Lung (tissue), 12 donors: ENCODE results near the gene EPS15. TPM values are rescaled to one million over a fixed set of nuclear protein-coding genes. Genes with fewer than 3 reads are reported as not detected.

Experiments
- ATAC-seq: fragments of 200-7000 bp; cut with Tn5 transposase; one replicate; pipeline ENCODE4 v1.9.1; 2020; ENCODE audit warnings: moderate number of reproducible peaks; ENCODE audit not compliant: insufficient read depth, low FRiP score
- DNase-seq, 3 donors: peaks; one replicate each; pipeline ENCODE4 v3.0.0-alpha.2; 2013 to 2017
- H3K27ac ChIP-seq, 2 donors: one replicate each; pipeline ENCODE4 v1.5.1; 2013; ENCODE audit warnings: mild to moderate bottlenecking in 2 of 2, moderate library complexity in 2 of 2, control low read depth in 1 of 2, inconsistent platforms in 1 of 2, low read depth in 1 of 2, low read length in 1 of 2
- H3K27me3 ChIP-seq, 3 donors: one replicate each; pipeline ENCODE4 v1.5.1; 2013; ENCODE audit warnings: low read length in 2 of 3; ENCODE audit not compliant: control insufficient read depth in 3 of 3, insufficient read depth in 3 of 3
- H3K36me3 ChIP-seq, 4 donors: one replicate each; pipeline ENCODE4 v1.5.1; 2013; ENCODE audit warnings: low read length in 4 of 4, mild to moderate bottlenecking in 1 of 4, moderate library complexity in 1 of 4; ENCODE audit not compliant: control insufficient read depth in 4 of 4, insufficient read depth in 4 of 4
- H3K4me1 ChIP-seq, 5 donors: one replicate each; pipeline ENCODE4 v1.5.1; 2013; ENCODE audit warnings: low read length in 5 of 5, mild to moderate bottlenecking in 2 of 5, moderate library complexity in 1 of 5; ENCODE audit not compliant: control insufficient read depth in 5 of 5, insufficient read depth in 5 of 5
- H3K4me3 ChIP-seq: one replicate; pipeline ENCODE4 v1.5.1; 2013; ENCODE audit warnings: mild to moderate bottlenecking, control low read depth, moderate library complexity
- H3K9ac ChIP-seq, 2 donors: one replicate each; pipeline ENCODE4 v1.5.1; 2013; ENCODE audit warnings: low read length in 2 of 2, control low read depth in 1 of 2; ENCODE audit not compliant: insufficient read depth in 1 of 2
- H3K9me3 ChIP-seq, 4 donors: one replicate each; pipeline ENCODE4 v1.5.1; 2013; ENCODE audit warnings: low read length in 3 of 4, mild to moderate bottlenecking in 1 of 4, moderate library complexity in 1 of 4; ENCODE audit not compliant: control insufficient read depth in 4 of 4, insufficient read depth in 3 of 4
- WGBS, 2 donors: extraction: QIAGEN DNeasy Blood & Tissue Kit; methylation state at CpG; one replicate each; pipeline ENCODE4 v1.1.7; 2013; 5-methylcytosine and 5-hydroxymethylcytosine counted together
- polyA plus RNA-seq, 2 donors: library from polyadenylated mRNA; stranded (reverse); fragments of 200-250 nt; gene quantifications; one replicate each; pipeline ENCODE4 v1.2.1, GENCODE V29; 2013
- total RNA-seq, 2 donors: library from RNA; depleted of rRNA in 1 of 2; stranded (reverse); fragments of >200 nt in 1 of 2; gene quantifications; one replicate each; pipeline ENCODE4 v1.2.1, GENCODE V29; 2014 to 2021
- TF ChIP-seq, protein P1 (sequence below): IDR thresholded peaks from 2 replicates; pipeline ENCODE4 v1.5.1; 2012; ENCODE audit warnings: mild to moderate bottlenecking; ENCODE audit errors: control extremely low read depth, extremely low read depth
- donor health status: control.
- donor health status: control.
- donor health status: Bipolar disorder and iron deficiency.
- donor health status: healthy.
- donor health status: DM: yes; HTN: yes; CAD: no.

The EPS15 gene
- total and polyA plus RNA-seq, 4 donors: 19.2 to 87.2 (median 45.5) TPM

DNA sequence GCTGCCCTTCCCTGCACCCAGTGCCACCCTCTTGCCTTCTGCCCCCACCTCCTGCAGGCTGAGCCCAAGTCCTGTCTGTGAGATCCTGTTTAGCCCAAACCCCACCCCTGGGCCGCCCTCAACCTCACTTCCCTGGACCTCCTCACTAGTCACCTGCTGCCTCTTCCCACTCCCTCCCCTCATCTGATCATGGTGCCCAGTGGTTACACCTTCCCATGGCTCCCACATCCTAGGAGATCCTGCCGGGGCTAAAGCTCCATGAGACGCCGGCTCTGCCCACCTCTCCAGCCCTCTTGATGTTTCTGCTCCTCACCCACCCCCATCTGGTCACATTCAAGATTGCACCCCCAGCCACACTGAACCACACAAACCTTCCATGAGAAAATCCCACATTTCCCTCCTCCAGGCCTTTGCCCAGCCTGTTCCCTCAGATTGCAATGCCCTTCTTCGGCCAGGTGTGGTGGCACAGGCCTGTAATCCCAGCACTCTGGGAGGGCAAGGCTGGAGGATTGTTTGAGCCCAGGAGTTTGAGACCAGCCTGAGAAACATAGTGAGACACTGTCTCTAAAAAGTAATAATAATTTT is 205.7 kb downstream of the EPS15 start:
- H3K27me3 ChIP-seq: no peaks in the 10 kb centered on the region
- H3K4me1 ChIP-seq: peaks cover 0 to 12% (median 3%) of the 10 kb centered on the region in 5 donors
- H3K36me3 ChIP-seq: no peaks in the 10 kb centered on the region
- TF ChIP-seq, protein P1, sequence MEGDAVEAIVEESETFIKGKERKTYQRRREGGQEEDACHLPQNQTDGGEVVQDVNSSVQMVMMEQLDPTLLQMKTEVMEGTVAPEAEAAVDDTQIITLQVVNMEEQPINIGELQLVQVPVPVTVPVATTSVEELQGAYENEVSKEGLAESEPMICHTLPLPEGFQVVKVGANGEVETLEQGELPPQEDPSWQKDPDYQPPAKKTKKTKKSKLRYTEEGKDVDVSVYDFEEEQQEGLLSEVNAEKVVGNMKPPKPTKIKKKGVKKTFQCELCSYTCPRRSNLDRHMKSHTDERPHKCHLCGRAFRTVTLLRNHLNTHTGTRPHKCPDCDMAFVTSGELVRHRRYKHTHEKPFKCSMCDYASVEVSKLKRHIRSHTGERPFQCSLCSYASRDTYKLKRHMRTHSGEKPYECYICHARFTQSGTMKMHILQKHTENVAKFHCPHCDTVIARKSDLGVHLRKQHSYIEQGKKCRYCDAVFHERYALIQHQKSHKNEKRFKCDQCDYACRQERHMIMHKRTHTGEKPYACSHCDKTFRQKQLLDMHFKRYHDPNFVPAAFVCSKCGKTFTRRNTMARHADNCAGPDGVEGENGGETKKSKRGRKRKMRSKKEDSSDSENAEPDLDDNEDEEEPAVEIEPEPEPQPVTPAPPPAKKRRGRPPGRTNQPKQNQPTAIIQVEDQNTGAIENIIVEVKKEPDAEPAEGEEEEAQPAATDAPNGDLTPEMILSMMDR: no peak
- H3K9me3 ChIP-seq: no peaks in the 10 kb centered on the region
- peak overlapping the region in 1 of 2 donors; percentile 74 for H3K27ac ChIP-seq
- DNase-seq (peak in 1 of 3 donors; percentile 11), ATAC-seq (no peak)
- H3K4me3 ChIP-seq: no peak overlapping the region
- WGBS, 2 donors: 91 to 94% methylated on average over 5 of the region's 5 CpGs
- H3K9ac ChIP-seq: no peak overlapping the region

DNA sequence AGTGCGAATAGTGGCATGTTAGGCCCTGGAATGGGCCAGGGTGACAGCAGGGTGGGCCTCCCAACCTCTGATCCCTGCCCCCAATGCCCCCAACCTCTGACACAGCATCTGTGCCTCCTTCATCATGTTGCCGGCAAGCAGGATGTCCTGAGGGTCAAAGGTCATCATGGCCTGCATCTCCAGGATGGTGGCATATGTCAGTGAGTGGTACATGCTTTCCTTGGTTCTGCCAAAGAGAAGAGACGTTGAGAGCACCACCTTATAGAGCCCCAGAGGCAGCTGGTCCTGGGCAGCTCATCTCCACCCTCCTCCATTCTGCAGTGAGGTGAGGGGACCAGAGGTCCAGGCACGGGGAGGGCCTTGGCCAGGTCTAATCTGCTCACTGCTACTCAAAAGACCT is 206.3 kb downstream of the EPS15 start:
- no peak overlapping the region for H3K9ac ChIP-seq
- DNase-seq (no peak), ATAC-seq (no peak)
- H3K4me1 ChIP-seq: peaks cover 0 to 12% (median 3%) of the 10 kb centered on the region in 5 donors
- H3K36me3 ChIP-seq: no peaks in the 10 kb centered on the region
- 89 to 96% methylated on average over 4 of the region's 4 CpGs for WGBS, 2 donors
- H3K9me3 ChIP-seq: no peaks in the 10 kb centered on the region
- no peaks in the 10 kb centered on the region for H3K27me3 ChIP-seq
- H3K27ac ChIP-seq: no peak overlapping the region
- TF ChIP-seq, protein P1: no peak
- H3K4me3 ChIP-seq: no peak overlapping the region

DNA sequence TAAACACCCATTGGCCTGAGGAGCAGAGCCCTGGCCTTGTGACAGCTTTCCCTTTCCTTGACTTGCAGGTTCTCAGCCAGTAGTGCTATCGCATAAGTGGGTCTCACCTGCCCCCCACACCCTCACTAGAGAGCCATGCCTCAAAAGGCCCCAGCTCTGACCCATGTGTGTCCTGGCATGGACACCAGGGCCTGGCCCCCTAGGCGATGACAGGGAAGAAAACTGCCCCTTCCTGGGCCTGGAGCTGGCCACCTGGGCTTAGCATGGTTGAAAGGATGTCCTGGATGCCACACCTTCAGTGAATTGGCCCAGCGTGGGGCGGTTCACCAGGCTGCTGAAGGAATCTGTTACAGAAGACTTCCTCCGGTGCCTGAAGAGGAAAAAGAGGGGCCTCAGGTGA is 207.2 kb downstream of the EPS15 start:
- TF ChIP-seq, protein P1: no peak
- 95 to 96% methylated on average over 5 of the region's 5 CpGs for WGBS, 2 donors

More for the DNA sequence above, 207.2 kb downstream of the EPS15 start:
- Histone ChIP-seq H3K4me3 (no peak overlapping the region), H3K36me3 (no peaks in the 10 kb centered on the region), H3K9me3 (no peaks in the 10 kb centered on the region), H3K4me1 (peaks cover 0 to 12% (median 3%) of the 10 kb centered on the region in 5 donors), H3K9ac (no peak overlapping the region), H3K27me3 (no peaks in the 10 kb centered on the region), H3K27ac (no peak overlapping the region)
- no peak for ATAC-seq
- DNase-seq: no peak
